HCT116 (cell line): ENCODE results near the gene SFXN5. TPM values are rescaled to one million over a fixed set of nuclear protein-coding genes. Genes with fewer than 3 reads are reported as not detected.

Source experiments
- ATAC-seq: fragments of 200-7000 bp; cut with Tn5 transposase; 2 replicates; pipeline ENCODE4 v1.9.1; 2020; ENCODE audit warnings: mild to moderate bottlenecking, moderate library complexity
- BruUV-seq: library from RNA; stranded (reverse); fragments of 400-500 nt; replicated peaks from 2 replicates; lab custom pipeline; 2021; lab: Mats Ljungman, UMichigan
- CTCF ChIA-PET: fragments of 300-600 bp; sonication (Branson Sonifier 250); formaldehyde crosslinking; loops from one replicate; lab custom pipeline; 2021; ENCODE audit warnings: antibody characterized with exemption; lab: Charles Lee
- POLR2A ChIA-PET: fragments of 300-600, 350-600 bp; sonication (Branson Sonifier 250); formaldehyde crosslinking; loops from one replicate; lab custom pipeline; 2021; ENCODE audit warnings: antibody characterized with exemption; lab: Charles Lee
- RAD21 ChIA-PET, 2 experiments: fragments of 300-600 bp; sonication (Branson Sonifier 250); formaldehyde crosslinking; loops; one replicate each; lab custom pipeline; 2023; ENCODE audit warnings: low total read pairs in 2 of 2; ENCODE audit not compliant: uncharacterized antibody in 2 of 2, unreplicated experiment in 2 of 2, low non-redundant PET in 1 of 2; lab: Charles Lee
- DNase-seq: peaks from one replicate; pipeline ENCODE4 v3.0.0-alpha.2; 2010; ENCODE audit warnings: low read depth, low spot score
- H2AFZ ChIP-seq: fragments of 200-600 bp; shearing (Covaris generic), sonication (generic); 2 replicates; pipeline ENCODE4 v1.6.1; 2017; ENCODE audit warnings: low read depth, mixed run types, mixed read lengths, antibody characterized with exemption, low read length; ENCODE audit not compliant: poor library complexity, severe bottlenecking
- H3K27ac ChIP-seq: 2 replicates; pipeline ENCODE4 v1.5.1; 2012; ENCODE audit warnings: low read depth, low read length
- H3K27me3 ChIP-seq: fragments of 200-600 bp; sonication (generic); 2 replicates; pipeline ENCODE4 v1.6.1; 2016; ENCODE audit warnings: mixed run types, low read length, mixed read lengths; ENCODE audit not compliant: insufficient read depth
- H3K36me3 ChIP-seq, 2 experiments: fragments of 200-500 bp in 1 of 2; fragments of 200-600 bp in 1 of 2; sonication (Bioruptor generic) in 1 of 2; sonication (generic) in 1 of 2; 2 replicates each; pipeline versions ENCODE4 v1.5.1 to v1.6.1; 2014 to 2016; ENCODE audit warnings: low read length in 2 of 2, inconsistent platforms in 1 of 2, mixed read lengths in 1 of 2, mixed run types in 1 of 2; ENCODE audit not compliant: insufficient read depth in 2 of 2, control insufficient read depth in 1 of 2
- H3K4me1 ChIP-seq, 2 experiments: fragments of 200-600 bp in 1 of 2; sonication (generic) in 1 of 2; 2 replicates each; pipeline versions ENCODE4 v1.5.1 to v1.6.1; 2012 to 2017; ENCODE audit warnings: low read length in 2 of 2, inconsistent platforms in 1 of 2, mild to moderate bottlenecking in 1 of 2, mixed read lengths in 1 of 2, mixed run types in 1 of 2, moderate library complexity in 1 of 2; ENCODE audit not compliant: insufficient read depth in 2 of 2, control insufficient read depth in 1 of 2
- H3K4me2 ChIP-seq: fragments of 200-600 bp; sonication (generic); 2 replicates; pipeline ENCODE4 v1.6.1; 2017; ENCODE audit warnings: mixed run types, low read length, mixed read lengths
- H3K4me3 ChIP-seq, 2 experiments: fragments of 200-600 bp in 1 of 2; sonication (generic) in 1 of 2; replicated peaks in 1 of 2; 2 replicates each; pipeline ENCODE4 v1.5.1; 2011 to 2016; ENCODE audit warnings: low read length in 2 of 2, control low read depth in 1 of 2, low read depth in 1 of 2, mild to moderate bottlenecking in 1 of 2, mixed read lengths in 1 of 2, mixed run types in 1 of 2
- H3K79me2 ChIP-seq: fragments of 200-600 bp; sonication (generic); 2 replicates; pipeline ENCODE4 v1.6.1; 2017; ENCODE audit warnings: mild to moderate bottlenecking, mixed run types, low read length, moderate library complexity, mixed read lengths; ENCODE audit not compliant: insufficient read depth
- H3K9ac ChIP-seq: fragments of 200-600 bp; sonication (generic); 2 replicates; pipeline ENCODE4 v1.6.1; 2016; ENCODE audit warnings: low read length, mixed read lengths
- H3K9me2 ChIP-seq: fragments of 200-600 bp; sonication (generic), shearing (Covaris generic); 2 replicates; pipeline ENCODE4 v1.6.1; 2017; ENCODE audit warnings: mixed run types, mild to moderate bottlenecking, moderate library complexity; ENCODE audit not compliant: insufficient read depth
- H3K9me3 ChIP-seq, 2 experiments: fragments of 200-500 bp in 1 of 2; fragments of 200-600 bp in 1 of 2; sonication (Bioruptor generic) in 1 of 2; sonication (generic) in 1 of 2; 2 replicates each; pipeline ENCODE4 v1.6.1; 2014 to 2017; ENCODE audit warnings: low read length in 2 of 2, mixed read lengths in 2 of 2, inconsistent platforms in 1 of 2, low read depth in 1 of 2, mild to moderate bottlenecking in 1 of 2, mixed run types in 1 of 2, moderate library complexity in 1 of 2; ENCODE audit not compliant: control insufficient read depth in 1 of 2, insufficient read depth in 1 of 2
- H4K20me1 ChIP-seq: fragments of 200-600 bp; sonication (generic), shearing (Covaris generic); 2 replicates; pipeline ENCODE4 v1.6.1; 2017; ENCODE audit warnings: mixed run types, mild to moderate bottlenecking, moderate library complexity; ENCODE audit not compliant: insufficient read depth
- CEBPB ChIP-seq: IDR thresholded peaks from 2 replicates; pipeline ENCODE4 v1.6.1; 2012; ENCODE audit warnings: low read depth
- EGR1 ChIP-seq: IDR thresholded peaks from 2 replicates; pipeline ENCODE4 v1.6.1; 2012; ENCODE audit warnings: low read depth
- ELF1 ChIP-seq: IDR thresholded peaks from 2 replicates; pipeline ENCODE4 v1.6.1; 2012; ENCODE audit warnings: low read depth, borderline replicate concordance
- EZH2 ChIP-seq: fragments of 200-600 bp; sonication (generic); IDR thresholded peaks from 2 replicates; pipeline ENCODE4 v1.6.1; 2017; ENCODE audit warnings: antibody characterized with exemption, mixed run types
- EZH2phosphoT487 ChIP-seq: fragments of 200-600 bp; IDR thresholded peaks from 2 replicates; pipeline ENCODE4 v1.6.1; 2018; ENCODE audit warnings: antibody characterized with exemption, borderline replicate concordance
- FOSL1 ChIP-seq: IDR thresholded peaks from 2 replicates; pipeline ENCODE4 v1.6.1; 2012; ENCODE audit warnings: low read depth
- JUND ChIP-seq: IDR thresholded peaks from 2 replicates; pipeline ENCODE4 v1.6.1; 2012
- POLR2AphosphoS5 ChIP-seq: IDR thresholded peaks from 2 replicates; pipeline ENCODE4 v1.6.1; 2011; ENCODE audit warnings: mild to moderate bottlenecking, low read depth, low read length, moderate library complexity
- RAD21 ChIP-seq: IDR thresholded peaks from 2 replicates; pipeline ENCODE4 v1.6.1; 2012; ENCODE audit warnings: low read depth, mild to moderate bottlenecking
- SIN3A ChIP-seq: IDR thresholded peaks from 2 replicates; pipeline ENCODE4 v1.6.1; 2012; ENCODE audit warnings: low read depth
- SRF ChIP-seq: IDR thresholded peaks from 2 replicates; pipeline ENCODE4 v1.6.1; 2012; ENCODE audit warnings: low read depth
- ZFX ChIP-seq: fragments of 450-650 bp; IDR thresholded peaks from 2 replicates; pipeline ENCODE4 v1.6.1; 2017
- ZNF274 ChIP-seq: fragments of 200-500 bp; sonication (Bioruptor generic); IDR thresholded peaks from 2 replicates; pipeline ENCODE4 v1.6.1; 2014; ENCODE audit warnings: mild to moderate bottlenecking, low read depth, low read length, inconsistent platforms
- intact Hi-C: fragments of 100-400 bp; cut with micrococcal nuclease; formaldehyde crosslinking; loops from 2 replicates; pipeline ENCODE4 v1.10.0; 2022
- total RNA-seq: library from RNA; stranded (reverse); gene quantifications from one replicate; pipeline ENCODE4 v1.2.1, GENCODE V29; 2021; ENCODE audit not compliant: unreplicated experiment
- TF ChIP-seq, protein P1 (sequence below): IDR thresholded peaks from 2 replicates; pipeline ENCODE4 v1.6.1; 2012
- TF ChIP-seq, protein P2 (sequence below): IDR thresholded peaks from 2 replicates; pipeline ENCODE4 v1.6.1; 2012
- TF ChIP-seq, protein P3 (sequence below), 3 experiments: fragments of 200-600 bp in 1 of 3; sonication (generic) in 1 of 3; IDR thresholded peaks in 2 of 3; conservative IDR thresholded peaks in 1 of 3; 2 replicates each; pipeline ENCODE4 v1.5.1; 2012 to 2017; ENCODE audit warnings: low read depth in 2 of 3, low read length in 2 of 3, antibody characterized with exemption in 1 of 3, borderline replicate concordance in 1 of 3, control low read depth in 1 of 3, mild to moderate bottlenecking in 1 of 3, mixed read lengths in 1 of 3, mixed run types in 1 of 3, moderate library complexity in 1 of 3; ENCODE audit not compliant: insufficient read depth in 1 of 3
- TF ChIP-seq, protein P4 (sequence below): IDR thresholded peaks from 2 replicates; pipeline ENCODE4 v1.6.1; 2011; ENCODE audit warnings: mild to moderate bottlenecking, low read length, moderate library complexity; ENCODE audit not compliant: insufficient replicate concordance; ENCODE audit errors: extremely low read depth

The SFXN5 gene
- total RNA-seq, 1 experiment from 2014 or later = 10.0 TPM

DNA sequence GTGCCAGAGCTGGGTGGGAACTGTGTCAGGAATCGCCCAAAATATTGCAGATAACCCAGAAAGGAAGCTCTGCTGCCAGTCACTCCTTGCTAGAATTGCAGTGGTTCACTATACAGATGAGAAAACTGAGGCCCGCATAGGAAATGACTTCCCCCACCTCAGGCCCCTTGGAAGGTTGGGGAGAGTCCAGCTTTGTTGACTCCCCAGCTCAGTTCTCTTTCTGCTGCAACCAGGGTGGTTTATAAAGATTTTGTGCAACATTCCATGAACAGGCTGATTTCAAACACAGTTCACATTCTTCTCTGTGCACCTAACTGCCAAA lies 173.0 kb downstream of the SFXN5 start:
- H3K4me1 ChIP-seq = no peaks in the 10 kb centered on the region; a peak in 1 of 4 replicates
- intact Hi-C loops = no loop called here
- no peak overlapping the region for H3K9ac ChIP-seq
- H3K36me3 ChIP-seq = no peaks in the 10 kb centered on the region
- no peaks in the 10 kb centered on the region; the same call in 1 of the 2 replicates for H3K27me3 ChIP-seq
- H3K4me2 ChIP-seq = no peak overlapping the region
- DNase-seq = no peak
- RAD21 ChIA-PET = no interaction called here
- no peaks in the 10 kb centered on the region for H3K9me2 ChIP-seq
- H4K20me1 ChIP-seq = no peaks in the 10 kb centered on the region
- no peak overlapping the region for H2AFZ ChIP-seq
- BruUV-seq = no TSS peak
- no peak overlapping the region for H3K4me3 ChIP-seq
- no peaks in the 10 kb centered on the region for H3K9me3 ChIP-seq
- CTCF ChIA-PET = no interaction called here
- no peak for ATAC-seq
- no peak overlapping the region for H3K27ac ChIP-seq
- TF ChIP-seq SIN3A (no peak), RAD21 (no peak), EZH2 (no peak), EZH2phosphoT487 (no peak), SRF (no peak), EGR1 (no peak), CEBPB (no peak), ZFX (no peak), JUND (no peak), ELF1 (no peak), ZNF274 (no peak)
- TF ChIP-seq, protein P1, sequence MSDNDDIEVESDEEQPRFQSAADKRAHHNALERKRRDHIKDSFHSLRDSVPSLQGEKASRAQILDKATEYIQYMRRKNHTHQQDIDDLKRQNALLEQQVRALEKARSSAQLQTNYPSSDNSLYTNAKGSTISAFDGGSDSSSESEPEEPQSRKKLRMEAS = no peak
- POLR2A ChIA-PET = no interaction called here
- H3K79me2 ChIP-seq = no peaks in the 10 kb centered on the region

DNA sequence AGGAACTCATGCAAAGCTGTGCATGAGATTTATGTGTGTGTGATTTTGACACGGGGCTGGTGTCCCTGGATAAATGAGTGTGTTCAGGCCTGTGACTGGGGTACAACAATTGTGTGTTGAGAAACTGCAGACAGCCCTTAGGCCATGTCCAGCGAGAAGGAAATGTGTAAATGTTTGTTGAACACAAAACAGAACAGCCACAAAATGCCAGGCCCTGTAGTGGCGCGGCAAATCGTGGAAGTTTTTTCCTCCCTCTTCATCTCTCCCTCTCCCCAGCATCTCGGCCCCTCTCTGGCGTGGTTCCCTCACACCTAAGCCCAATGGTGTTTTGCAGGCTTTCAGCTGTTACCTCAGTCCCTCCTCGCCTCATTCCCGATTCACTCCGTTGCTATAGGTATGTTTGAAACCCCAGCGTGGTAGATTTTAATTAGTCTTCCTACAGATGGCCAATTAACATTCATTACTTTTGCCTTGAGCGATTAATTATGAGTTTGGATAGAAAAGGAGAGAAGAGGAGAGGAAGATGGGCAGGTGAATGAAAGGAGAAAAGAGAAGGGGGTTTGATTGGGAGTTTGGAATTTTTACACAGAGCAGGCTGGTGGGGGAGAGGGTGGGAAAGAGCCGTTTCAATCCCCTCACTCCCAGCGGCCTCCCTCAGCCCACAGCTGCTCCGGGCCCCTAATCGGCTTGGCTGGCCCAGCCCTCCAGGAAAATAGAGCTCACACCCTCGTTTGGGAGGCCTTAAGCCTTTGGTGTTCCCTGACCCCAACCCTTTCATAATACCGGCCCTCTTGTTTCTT lies 173.5 kb downstream of the SFXN5 start:
- ChIA-PET CTCF (no interaction called here), RAD21 (no interaction called here), POLR2A (no interaction called here)
- intact Hi-C loops = no loop called here
- no TSS peak for BruUV-seq
- Histone ChIP-seq H3K79me2 (no peaks in the 10 kb centered on the region), H3K4me3 (no peak overlapping the region), H3K36me3 (no peaks in the 10 kb centered on the region), H4K20me1 (peaks cover 2% of the 10 kb centered on the region; the same call in 1 of the 2 replicates), H3K27me3 (no peaks in the 10 kb centered on the region; the same call in 1 of the 2 replicates), H3K9me2 (no peaks in the 10 kb centered on the region), H2AFZ (no peak overlapping the region), H3K27ac (no peak overlapping the region), H3K4me1 (peaks cover 0 to 2% of the 10 kb centered on the region in 2 experiments; a peak in 1 of 4 replicates), H3K9ac (no peak overlapping the region), H3K9me3 (no peaks in the 10 kb centered on the region), H3K4me2 (no peak overlapping the region)
- no peak for ATAC-seq
- DNase-seq = no peak
- TF ChIP-seq ELF1 = no peak
- TF ChIP-seq, protein P2, sequence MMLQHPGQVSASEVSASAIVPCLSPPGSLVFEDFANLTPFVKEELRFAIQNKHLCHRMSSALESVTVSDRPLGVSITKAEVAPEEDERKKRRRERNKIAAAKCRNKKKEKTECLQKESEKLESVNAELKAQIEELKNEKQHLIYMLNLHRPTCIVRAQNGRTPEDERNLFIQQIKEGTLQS = no peak
- TF ChIP-seq JUND = no peak
- TF ChIP-seq CEBPB = no peak
- TF ChIP-seq SRF = no peak
- no peak for TF ChIP-seq POLR2AphosphoS5
- TF ChIP-seq, protein P3, sequence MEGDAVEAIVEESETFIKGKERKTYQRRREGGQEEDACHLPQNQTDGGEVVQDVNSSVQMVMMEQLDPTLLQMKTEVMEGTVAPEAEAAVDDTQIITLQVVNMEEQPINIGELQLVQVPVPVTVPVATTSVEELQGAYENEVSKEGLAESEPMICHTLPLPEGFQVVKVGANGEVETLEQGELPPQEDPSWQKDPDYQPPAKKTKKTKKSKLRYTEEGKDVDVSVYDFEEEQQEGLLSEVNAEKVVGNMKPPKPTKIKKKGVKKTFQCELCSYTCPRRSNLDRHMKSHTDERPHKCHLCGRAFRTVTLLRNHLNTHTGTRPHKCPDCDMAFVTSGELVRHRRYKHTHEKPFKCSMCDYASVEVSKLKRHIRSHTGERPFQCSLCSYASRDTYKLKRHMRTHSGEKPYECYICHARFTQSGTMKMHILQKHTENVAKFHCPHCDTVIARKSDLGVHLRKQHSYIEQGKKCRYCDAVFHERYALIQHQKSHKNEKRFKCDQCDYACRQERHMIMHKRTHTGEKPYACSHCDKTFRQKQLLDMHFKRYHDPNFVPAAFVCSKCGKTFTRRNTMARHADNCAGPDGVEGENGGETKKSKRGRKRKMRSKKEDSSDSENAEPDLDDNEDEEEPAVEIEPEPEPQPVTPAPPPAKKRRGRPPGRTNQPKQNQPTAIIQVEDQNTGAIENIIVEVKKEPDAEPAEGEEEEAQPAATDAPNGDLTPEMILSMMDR (IDR thresholded peaks at IDR 0.05 in 2 of 3, conservative IDR thresholded peaks at IDR 0.05 in 1 of 3; ENCODE audit: borderline replicate concordance in 1 of 3, insufficient read depth in 1 of 3, low read depth in 2 of 3, low read length in 2 of 3) = no peak
- no peak for TF ChIP-seq SIN3A
- TF ChIP-seq ZNF274 = no peak
- no peak for TF ChIP-seq FOSL1
- TF ChIP-seq, protein P4, sequence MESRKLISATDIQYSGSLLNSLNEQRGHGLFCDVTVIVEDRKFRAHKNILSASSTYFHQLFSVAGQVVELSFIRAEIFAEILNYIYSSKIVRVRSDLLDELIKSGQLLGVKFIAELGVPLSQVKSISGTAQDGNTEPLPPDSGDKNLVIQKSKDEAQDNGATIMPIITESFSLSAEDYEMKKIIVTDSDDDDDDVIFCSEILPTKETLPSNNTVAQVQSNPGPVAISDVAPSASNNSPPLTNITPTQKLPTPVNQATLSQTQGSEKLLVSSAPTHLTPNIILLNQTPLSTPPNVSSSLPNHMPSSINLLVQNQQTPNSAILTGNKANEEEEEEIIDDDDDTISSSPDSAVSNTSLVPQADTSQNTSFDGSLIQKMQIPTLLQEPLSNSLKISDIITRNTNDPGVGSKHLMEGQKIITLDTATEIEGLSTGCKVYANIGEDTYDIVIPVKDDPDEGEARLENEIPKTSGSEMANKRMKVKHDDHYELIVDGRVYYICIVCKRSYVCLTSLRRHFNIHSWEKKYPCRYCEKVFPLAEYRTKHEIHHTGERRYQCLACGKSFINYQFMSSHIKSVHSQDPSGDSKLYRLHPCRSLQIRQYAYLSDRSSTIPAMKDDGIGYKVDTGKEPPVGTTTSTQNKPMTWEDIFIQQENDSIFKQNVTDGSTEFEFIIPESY = no peak
